OCI-LY3 (cell line): ENCODE results near the gene MMP28.

ENCODE experiments used
- EZH2phosphoT487 ChIP-seq: fragments of 200-600 bp; shearing (Covaris generic); IDR thresholded peaks from 2 replicates; pipeline ENCODE4 v1.6.1; 2018; ENCODE audit warnings: antibody characterized with exemption, mixed run types, low read depth
- TF ChIP-seq, protein P1 (sequence below): fragments of 200-600, 300-600 bp; sonication (generic); IDR thresholded peaks from 2 replicates; pipeline ENCODE4 v1.5.1; 2014; ENCODE audit warnings: antibody characterized with exemption, low read length, low read depth

DNA sequence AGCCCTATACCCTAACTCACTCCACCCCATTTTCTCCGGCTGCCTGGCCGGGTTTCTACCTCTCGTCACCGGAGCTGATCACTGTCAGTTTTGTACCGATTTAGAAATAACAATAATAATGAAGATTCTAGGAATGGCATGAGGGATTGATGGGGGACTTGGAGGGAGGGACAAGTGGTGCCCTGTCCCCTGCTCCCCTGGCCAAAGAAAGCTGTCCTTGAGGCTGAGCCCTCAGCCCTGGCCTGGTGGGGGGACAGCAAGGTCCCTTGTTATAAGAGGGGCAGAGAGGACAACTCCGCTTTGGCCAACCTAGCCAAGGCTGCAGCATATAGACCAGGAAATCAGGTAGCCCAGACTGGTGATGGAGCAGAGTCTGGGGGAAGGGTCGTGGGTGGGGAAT lies 52.9 kb downstream of the MMP28 start:
- TF ChIP-seq, protein P1, sequence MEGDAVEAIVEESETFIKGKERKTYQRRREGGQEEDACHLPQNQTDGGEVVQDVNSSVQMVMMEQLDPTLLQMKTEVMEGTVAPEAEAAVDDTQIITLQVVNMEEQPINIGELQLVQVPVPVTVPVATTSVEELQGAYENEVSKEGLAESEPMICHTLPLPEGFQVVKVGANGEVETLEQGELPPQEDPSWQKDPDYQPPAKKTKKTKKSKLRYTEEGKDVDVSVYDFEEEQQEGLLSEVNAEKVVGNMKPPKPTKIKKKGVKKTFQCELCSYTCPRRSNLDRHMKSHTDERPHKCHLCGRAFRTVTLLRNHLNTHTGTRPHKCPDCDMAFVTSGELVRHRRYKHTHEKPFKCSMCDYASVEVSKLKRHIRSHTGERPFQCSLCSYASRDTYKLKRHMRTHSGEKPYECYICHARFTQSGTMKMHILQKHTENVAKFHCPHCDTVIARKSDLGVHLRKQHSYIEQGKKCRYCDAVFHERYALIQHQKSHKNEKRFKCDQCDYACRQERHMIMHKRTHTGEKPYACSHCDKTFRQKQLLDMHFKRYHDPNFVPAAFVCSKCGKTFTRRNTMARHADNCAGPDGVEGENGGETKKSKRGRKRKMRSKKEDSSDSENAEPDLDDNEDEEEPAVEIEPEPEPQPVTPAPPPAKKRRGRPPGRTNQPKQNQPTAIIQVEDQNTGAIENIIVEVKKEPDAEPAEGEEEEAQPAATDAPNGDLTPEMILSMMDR = no peak
- TF ChIP-seq EZH2phosphoT487 = no peak
